ENCODE data around the gene PGM2L1. TPM values are rescaled to one million over a fixed set of nuclear protein-coding genes. Genes with fewer than 3 reads are reported as not detected.
"Not testable (repeated sequence)": the region's sequence is repeated elsewhere in the genome, so short reads cannot be mapped to it uniquely, and the experiment has no call there.

Gene PGM2L1
- total and polyA plus RNA-seq, 2 of the 4 experiments (the other 2 are of a cell fraction) = 0.72 to 1.8 TPM

DNA sequence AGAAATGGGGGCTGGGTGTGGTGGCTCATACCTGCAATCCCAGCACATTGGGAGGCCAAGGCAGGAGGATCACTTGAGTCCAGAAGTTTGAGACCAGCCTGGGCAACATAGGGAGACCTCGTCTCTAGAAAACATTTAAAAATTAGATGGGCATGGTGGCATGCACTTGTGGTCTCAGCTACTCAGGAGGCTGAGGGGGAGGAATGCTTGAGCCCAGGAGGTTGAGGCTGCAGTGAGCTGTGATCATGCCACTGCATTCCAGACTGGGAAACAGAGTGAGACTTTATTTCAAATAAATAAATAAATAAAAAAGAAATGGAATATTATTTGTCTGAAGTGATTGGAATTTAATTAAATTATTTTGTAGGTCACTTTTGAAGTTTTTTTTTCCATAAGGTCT is 18.7 kb upstream of the PGM2L1 start:
- H3K4me2 ChIP-seq (ENCODE audit: low read depth, low read length); H3K27ac ChIP-seq (ENCODE audit: insufficient read depth, low read length); H2BK5ac ChIP-seq (ENCODE audit: low read depth, low read length, poor library complexity, severe bottlenecking); DNase-seq; H4K20me1 ChIP-seq (ENCODE audit: insufficient read depth, low read length); H3K4me3 ChIP-seq (ENCODE audit: insufficient read depth, low read depth, low read length); H2BK20ac ChIP-seq (ENCODE audit: low read depth, low read length); dilution Hi-C loops (cut with HindIII; ENCODE audit: low sequenced_read_pairs, unreplicated experiment); H3K27me3 ChIP-seq (ENCODE audit: control insufficient read depth, insufficient read depth, low read length); H2BK15ac ChIP-seq (ENCODE audit: low read depth, low read length); H4K5ac ChIP-seq (ENCODE audit: low read depth, low read length); H3K14ac ChIP-seq (replicated peaks; ENCODE audit: low read depth, low read length); H3K56ac ChIP-seq (ENCODE audit: extremely low read depth, insufficient read depth, low read length); H2AFZ ChIP-seq (replicated peaks; ENCODE audit: low read length, poor library complexity); H4K91ac ChIP-seq (ENCODE audit: insufficient read depth, low read depth, low read length); H2AK5ac ChIP-seq (ENCODE audit: low read depth, low read length); H3K9me1 ChIP-seq (ENCODE audit: insufficient read depth, low read length); H3K36me3 ChIP-seq (ENCODE audit: control insufficient read depth, insufficient read depth, low read length); intact Hi-C loops (cut with micrococcal nuclease); H3K9ac ChIP-seq (ENCODE audit: low read depth, low read length); H2BK120ac ChIP-seq (ENCODE audit: low read depth, low read length); in situ Hi-C loops (cut with MboI; ENCODE audit: low sequenced_read_pairs); ATAC-seq (ENCODE audit: low read depth); H3K18ac ChIP-seq (ENCODE audit: low read depth, low read length); BruUV-seq (replicated peaks); H2AK9ac ChIP-seq (replicated peaks; ENCODE audit: low read depth, low read length, poor library complexity); H3K4ac ChIP-seq (ENCODE audit: low read depth, low read length); H3K79me1 ChIP-seq (ENCODE audit: low read depth in 1 of 2, low read length in 2 of 2); POLR2A ChIA-PET (ENCODE audit: unreplicated experiment); H3K23ac ChIP-seq (ENCODE audit: low read depth, low read length); H3K9me3 ChIP-seq (ENCODE audit: control insufficient read depth, insufficient read depth, low read length); H3K4me1 ChIP-seq (ENCODE audit: control insufficient read depth, insufficient read depth, low read length); H4K8ac ChIP-seq (ENCODE audit: low read depth in 2 of 2, low read length in 2 of 2): not testable (repeated sequence)
- WGBS, 2 experiments (ENCODE audit: extremely low coverage in 2 of 2, insufficient read length in 1 of 2) = no CpG with 5 or more reads among the region's 1 CpG
- CTCF ChIA-PET = interaction anchor here (1.0 kb wide), 1 partner anchor 161 kb away, joined by 3 read pairs; no protein-coding TSS in a partner anchor
